Measurements from ENCODE around the gene GTF2F1.

GTF2F1 gene

GRCh38 chr19:6425732-6426620, 33.0 kb upstream of the GTF2F1 start:
- Histone ChIP-seq H3K27me3 (ENCODE audit: low read length) (no peaks in the 10 kb centered on the region), H4K20me1 (ENCODE audit: low read depth, low read length) (peaks cover 18% of the 10 kb centered on the region; the same call in 1 of the 2 replicates), H3F3A (ENCODE audit: insufficient read depth) (no peaks in the 10 kb centered on the region; the same call in 1 of the 2 replicates), H3K4me2 (ENCODE audit: low read depth, low read length, poor library complexity, severe bottlenecking) (peak overlapping the region; percentile 54), H3K4me3 (ENCODE audit: insufficient read depth, low read length, poor library complexity, severe bottlenecking) (peak overlapping the region; percentile 40), H3K9me3 (ENCODE audit: insufficient read depth, low read length) (no peaks in the 10 kb centered on the region), H3K36me3 (ENCODE audit: low read length) (no peaks in the 10 kb centered on the region), H3K79me2 (ENCODE audit: insufficient read depth, low read length) (peaks cover 32% of the 10 kb centered on the region), H3K9ac (ENCODE audit: low read length) (0 out of 2 replicates have a peak overlapping the region, but pooled peaks have one; percentile 11), H3K27ac (ENCODE audit: low read depth, low read length) (peak overlapping the region; percentile 49), H2AFZ (ENCODE audit: low read depth, low read length, severe bottlenecking) (peak overlapping the region; percentile 65), H3K9me2 (replicated peaks; ENCODE audit: insufficient read depth, low read length) (no peaks in the 10 kb centered on the region)
- TF ChIP-seq EZH2phosphoT487 (conservative IDR thresholded peaks at IDR 0.05; ENCODE audit: low read length) (no peak), CTCF (IDR thresholded peaks at IDR 0.05; ENCODE audit: insufficient read depth, low read length, poor library complexity, severe bottlenecking) (no peak)

GRCh38 chr19:6424939-6425731, 32.2 kb upstream of the GTF2F1 start:
- H3K9me3 ChIP-seq (ENCODE audit: insufficient read depth, low read length), result no peaks in the 10 kb centered on the region
- H3K9ac ChIP-seq (ENCODE audit: low read length), result peak overlapping the region; percentile 11; the same call in 1 of the 2 replicates
- no peaks in the 10 kb centered on the region; the same call in 1 of the 2 replicates for H3F3A ChIP-seq (ENCODE audit: insufficient read depth)
- H4K20me1 ChIP-seq (ENCODE audit: low read depth, low read length), result peaks cover 18% of the 10 kb centered on the region; the same call in 1 of the 2 replicates
- TF ChIP-seq CTCF (IDR thresholded peaks at IDR 0.05; ENCODE audit: insufficient read depth, low read length, poor library complexity, severe bottlenecking) (no peak), EZH2phosphoT487 (conservative IDR thresholded peaks at IDR 0.05; ENCODE audit: low read length) (no peak)
- peak overlapping the region; percentile 49 for H3K27ac ChIP-seq (ENCODE audit: low read depth, low read length)
- peaks cover 40% of the 10 kb centered on the region for H3K79me2 ChIP-seq (ENCODE audit: insufficient read depth, low read length)
- peak overlapping the region; percentile 65 for H2AFZ ChIP-seq (ENCODE audit: low read depth, low read length, severe bottlenecking)
- peak overlapping the region; percentile 40 for H3K4me3 ChIP-seq (ENCODE audit: insufficient read depth, low read length, poor library complexity, severe bottlenecking)
- peak overlapping the region; percentile 54 for H3K4me2 ChIP-seq (ENCODE audit: low read depth, low read length, poor library complexity, severe bottlenecking)
- H3K27me3 ChIP-seq (ENCODE audit: low read length), result no peaks in the 10 kb centered on the region
- no peaks in the 10 kb centered on the region for H3K36me3 ChIP-seq (ENCODE audit: low read length)
- no peaks in the 10 kb centered on the region for H3K9me2 ChIP-seq (replicated peaks; ENCODE audit: insufficient read depth, low read length)

GRCh38 chr19:6424195-6424938, 31.4 kb upstream of the GTF2F1 start, which contains the start of gene KHSRP:
Gene KHSRP (minus strand): TSS chr19:6424811. CDS start chr19:6424701, 110 bp downstream.
- Histone ChIP-seq H3K27me3 (ENCODE audit: low read length) (no peaks in the 10 kb centered on the region), H2AFZ (ENCODE audit: low read depth, low read length, severe bottlenecking) (peak within 1 kb of the TSS; percentile 65), H3K9ac (ENCODE audit: low read length) (peak within 1 kb of the TSS; percentile 81), H3K4me2 (ENCODE audit: low read depth, low read length, poor library complexity, severe bottlenecking) (peak within 1 kb of the TSS; percentile 60), H3K9me3 (ENCODE audit: insufficient read depth, low read length) (no peaks in the 10 kb centered on the region), H3K27ac (ENCODE audit: low read depth, low read length) (peak within 1 kb of the TSS; percentile 49), H3F3A (ENCODE audit: insufficient read depth) (no peaks in the 10 kb centered on the region; the same call in 1 of the 2 replicates), H3K4me3 (ENCODE audit: insufficient read depth, low read length, poor library complexity, severe bottlenecking) (peak within 1 kb of the TSS; percentile 62), H3K36me3 (ENCODE audit: low read length) (peaks cover 3% of the 10 kb centered on the region; the same call in 1 of the 2 replicates), H4K20me1 (ENCODE audit: low read depth, low read length) (peaks cover 18% of the 10 kb centered on the region; the same call in 1 of the 2 replicates), H3K9me2 (replicated peaks; ENCODE audit: insufficient read depth, low read length) (no peaks in the 10 kb centered on the region), H3K79me2 (ENCODE audit: insufficient read depth, low read length) (peaks cover 48% of the 10 kb centered on the region)
- no peak for TF ChIP-seq EZH2phosphoT487 (conservative IDR thresholded peaks at IDR 0.05; ENCODE audit: low read length)
- no peak for TF ChIP-seq CTCF (IDR thresholded peaks at IDR 0.05; ENCODE audit: insufficient read depth, low read length, poor library complexity, severe bottlenecking)

All from SU-DHL-6 (cell line).